ENCODE results near the gene PLEKHG1. TPM values are rescaled to one million over a fixed set of nuclear protein-coding genes. Genes with fewer than 3 reads are reported as not detected.

Gene PLEKHG1
- polyA plus RNA-seq, 1 donor (not counting 4 experiments of a cell fraction or from before 2014, with no cell fraction given): 3.8 TPM

- H4K20me1 ChIP-seq (ENCODE audit: control insufficient read depth, extremely low read depth, insufficient read depth, low read length): no peaks in the 10 kb centered on the region
- H2AFZ ChIP-seq (ENCODE audit: control insufficient read depth, low read length): no peak overlapping the region
- no peak overlapping the region for H3K9ac ChIP-seq (ENCODE audit: control insufficient read depth, extremely low read depth, insufficient read depth, low read length)
- H3K27ac ChIP-seq (ENCODE audit: control insufficient read depth, insufficient read depth, low read length): no peak overlapping the region
- FAIRE-seq (no peak), DNase-seq (ENCODE audit: low read depth, low spot score) (no peak)
- H3K36me3 ChIP-seq (ENCODE audit: control insufficient read depth in 2 of 2, extremely low read depth in 1 of 2, insufficient read depth in 2 of 2, low read length in 2 of 2): no peaks in the 10 kb centered on the region
- dilution Hi-C loops (cut with MboI; ENCODE audit: extremely low pct_ligation_motif_present, low sequenced_read_pairs): no loop called here
- no peak for TF ChIP-seq EZH2 (IDR thresholded peaks at IDR 0.05; ENCODE audit: low read length)
- no peak for TF ChIP-seq CTCF (optimal IDR thresholded peaks at IDR 0.05 in 1 of 3, IDR thresholded peaks at IDR 0.05 in 1 of 3, conservative IDR thresholded peaks at IDR 0.05 in 1 of 3; ENCODE audit: extremely low read depth in 1 of 3, insufficient read depth in 2 of 3, low read length in 3 of 3)
- H3K4me2 ChIP-seq (ENCODE audit: control insufficient read depth, extremely low read depth, insufficient read depth, low read depth, low read length): no peak overlapping the region
- no peaks in the 10 kb centered on the region for H3K79me2 ChIP-seq (ENCODE audit: control insufficient read depth, insufficient read depth, low read length)
- H3K4me3 ChIP-seq (ENCODE audit: control insufficient read depth in 2 of 3, extremely low read depth in 1 of 3, insufficient read depth in 2 of 3, low read depth in 1 of 3, low read length in 3 of 3): no peak overlapping the region
- no peaks in the 10 kb centered on the region for H3K9me1 ChIP-seq (ENCODE audit: control insufficient read depth, extremely low read depth, insufficient read depth, low read length)
- no peaks in the 10 kb centered on the region for H3K9me3 ChIP-seq (ENCODE audit: control insufficient read depth, low read depth, low read length)
- H3K27me3 ChIP-seq (ENCODE audit: control insufficient read depth, extremely low read depth, insufficient read depth, low read length): no peaks in the 10 kb centered on the region
- H3K4me1 ChIP-seq (ENCODE audit: control insufficient read depth, extremely low read depth, insufficient read depth, low read length): no peaks in the 10 kb centered on the region
Observed at GRCh38 chr6:150632785-150633485, 33.2 kb downstream of the PLEKHG1 start.

- no peak overlapping the region for H3K27ac ChIP-seq (ENCODE audit: control insufficient read depth, insufficient read depth, low read length)
- H3K9me3 ChIP-seq (ENCODE audit: control insufficient read depth, low read depth, low read length): no peaks in the 10 kb centered on the region
- no peaks in the 10 kb centered on the region for H3K79me2 ChIP-seq (ENCODE audit: control insufficient read depth, insufficient read depth, low read length)
- H3K9me1 ChIP-seq (ENCODE audit: control insufficient read depth, extremely low read depth, insufficient read depth, low read length): no peaks in the 10 kb centered on the region
- H3K27me3 ChIP-seq (ENCODE audit: control insufficient read depth, extremely low read depth, insufficient read depth, low read length): no peaks in the 10 kb centered on the region
- no peaks in the 10 kb centered on the region for H3K4me1 ChIP-seq (ENCODE audit: control insufficient read depth, extremely low read depth, insufficient read depth, low read length)
- dilution Hi-C loops (cut with MboI; ENCODE audit: extremely low pct_ligation_motif_present, low sequenced_read_pairs): no loop called here
- H4K20me1 ChIP-seq (ENCODE audit: control insufficient read depth, extremely low read depth, insufficient read depth, low read length): no peaks in the 10 kb centered on the region
- no peak overlapping the region for H3K4me3 ChIP-seq (ENCODE audit: control insufficient read depth in 2 of 3, extremely low read depth in 1 of 3, insufficient read depth in 2 of 3, low read depth in 1 of 3, low read length in 3 of 3)
- no peak for DNase-seq (ENCODE audit: low read depth, low spot score)
- TF ChIP-seq EZH2 (IDR thresholded peaks at IDR 0.05; ENCODE audit: low read length) (no peak), CTCF (optimal IDR thresholded peaks at IDR 0.05 in 1 of 3, IDR thresholded peaks at IDR 0.05 in 1 of 3, conservative IDR thresholded peaks at IDR 0.05 in 1 of 3; ENCODE audit: extremely low read depth in 1 of 3, insufficient read depth in 2 of 3, low read length in 3 of 3) (no peak)
- no peak overlapping the region for H3K9ac ChIP-seq (ENCODE audit: control insufficient read depth, extremely low read depth, insufficient read depth, low read length)
- no peak for FAIRE-seq
- no peak overlapping the region for H2AFZ ChIP-seq (ENCODE audit: control insufficient read depth, low read length)
- H3K36me3 ChIP-seq (ENCODE audit: control insufficient read depth in 2 of 2, extremely low read depth in 1 of 2, insufficient read depth in 2 of 2, low read length in 2 of 2): no peaks in the 10 kb centered on the region
- H3K4me2 ChIP-seq (ENCODE audit: control insufficient read depth, extremely low read depth, insufficient read depth, low read depth, low read length): no peak overlapping the region
Observed at GRCh38 chr6:150633486-150633834, 33.8 kb downstream of the PLEKHG1 start.

Measured in keratinocyte (primary cell).